Mesenchymal stem cell (in vitro differentiated cells and primary cell): ENCODE results near the gene PRR27.

Experiments used
- DNase-seq: peaks from one replicate; pipeline ENCODE4 v3.0.0-alpha.2; 2013
- H2AFZ ChIP-seq: one replicate; pipeline ENCODE4 v1.6.1; 2013; ENCODE audit warnings: low read depth, mild to moderate bottlenecking, control low read depth, inconsistent platforms, low read length, moderate library complexity
- H2AK5ac ChIP-seq: 2 replicates; pipeline ENCODE4 v1.6.1; 2013; ENCODE audit warnings: low read length, moderate library complexity, mild to moderate bottlenecking, inconsistent platforms; ENCODE audit not compliant: severe bottlenecking
- H2BK120ac ChIP-seq: one replicate; pipeline ENCODE4 v1.6.1; 2013; ENCODE audit warnings: low read depth, mild to moderate bottlenecking, inconsistent platforms, low read length, moderate library complexity
- H2BK12ac ChIP-seq, 2 experiments: one replicate each; pipeline ENCODE4 v1.6.1; 2013; ENCODE audit warnings: inconsistent platforms in 2 of 2, low read length in 2 of 2, mild to moderate bottlenecking in 2 of 2, moderate library complexity in 2 of 2, control low read depth in 1 of 2
- H2BK15ac ChIP-seq: one replicate; pipeline ENCODE4 v1.6.1; 2013; ENCODE audit warnings: mild to moderate bottlenecking, low read depth, inconsistent platforms; ENCODE audit not compliant: poor library complexity, severe bottlenecking
- H2BK5ac ChIP-seq: 2 replicates; pipeline ENCODE4 v1.6.1; 2013; ENCODE audit warnings: low read depth, mild to moderate bottlenecking, low read length, control low read depth, inconsistent platforms; ENCODE audit not compliant: poor library complexity, severe bottlenecking
- H3K14ac ChIP-seq, 2 experiments: one replicate each; pipeline ENCODE4 v1.6.1; 2013; ENCODE audit warnings: inconsistent platforms in 2 of 2, low read length in 2 of 2, control low read depth in 1 of 2, mild to moderate bottlenecking in 1 of 2, moderate library complexity in 1 of 2
- H3K18ac ChIP-seq, 2 experiments: one replicate each; pipeline ENCODE4 v1.6.1; 2013; ENCODE audit warnings: inconsistent platforms in 2 of 2, low read length in 2 of 2, control low read depth in 1 of 2, low read depth in 1 of 2, mild to moderate bottlenecking in 1 of 2
- H3K23ac ChIP-seq, 2 experiments: one replicate each; pipeline ENCODE4 v1.6.1; 2013; ENCODE audit warnings: inconsistent platforms in 2 of 2, low read length in 2 of 2, mild to moderate bottlenecking in 2 of 2, moderate library complexity in 2 of 2, control low read depth in 1 of 2
- H3K27ac ChIP-seq: 2 replicates; pipeline ENCODE4 v1.5.1; 2013; ENCODE audit warnings: mild to moderate bottlenecking, moderate library complexity, low read length, control low read depth, inconsistent platforms; ENCODE audit not compliant: poor library complexity, severe bottlenecking
- H3K27me3 ChIP-seq, 2 experiments: 2 replicates each; pipeline versions ENCODE4 v1.6.1 to v1.7.0; 2013; ENCODE audit warnings: low read length in 2 of 2, mild to moderate bottlenecking in 2 of 2, moderate library complexity in 2 of 2, control low read depth in 1 of 2, inconsistent platforms in 1 of 2; ENCODE audit not compliant: control insufficient read depth in 1 of 2, insufficient read depth in 1 of 2
- H3K36me3 ChIP-seq, 2 experiments: 2 replicates each; pipeline versions ENCODE4 v1.6.1 to v1.7.0; 2013; ENCODE audit warnings: low read length in 2 of 2, control low read depth in 1 of 2, inconsistent platforms in 1 of 2, low read depth in 1 of 2, mild to moderate bottlenecking in 1 of 2; ENCODE audit not compliant: insufficient read depth in 2 of 2, control insufficient read depth in 1 of 2
- H3K4ac ChIP-seq, 2 experiments: one replicate each; pipeline ENCODE4 v1.6.1; 2013; ENCODE audit warnings: inconsistent platforms in 2 of 2, low read length in 2 of 2, mild to moderate bottlenecking in 2 of 2, moderate library complexity in 2 of 2, control low read depth in 1 of 2, low read depth in 1 of 2
- H3K4me1 ChIP-seq: 2 replicates; pipeline ENCODE4 v1.6.1; 2013; ENCODE audit warnings: low read depth, low read length, control low read depth; ENCODE audit not compliant: control insufficient read depth, insufficient read depth
- H3K4me2 ChIP-seq: 2 replicates; pipeline ENCODE4 v1.6.1; 2013; ENCODE audit warnings: low read length, mild to moderate bottlenecking, inconsistent platforms; ENCODE audit not compliant: poor library complexity, severe bottlenecking
- H3K4me3 ChIP-seq, 2 experiments: 2 replicates each; pipeline versions ENCODE4 v1.5.1 to v1.7.0; 2013; ENCODE audit warnings: low read length in 2 of 2, mild to moderate bottlenecking in 2 of 2, control low read depth in 1 of 2, low read depth in 1 of 2; ENCODE audit not compliant: insufficient read depth in 1 of 2
- H3K79me1 ChIP-seq: replicated peaks from 2 replicates; pipeline ENCODE4 v1.6.1; 2013; ENCODE audit warnings: mild to moderate bottlenecking, control low read depth, low read length, inconsistent platforms; ENCODE audit not compliant: poor library complexity, severe bottlenecking
- H3K9ac ChIP-seq: 2 replicates; pipeline ENCODE4 v1.7.0; 2013; ENCODE audit warnings: mild to moderate bottlenecking, low read length, moderate library complexity
- H3K9me3 ChIP-seq: 2 replicates; pipeline ENCODE4 v1.7.0; 2013; ENCODE audit warnings: mild to moderate bottlenecking, low read length; ENCODE audit not compliant: control insufficient read depth
- H4K8ac ChIP-seq: one replicate; pipeline ENCODE4 v1.6.1; 2013; ENCODE audit warnings: inconsistent platforms, mild to moderate bottlenecking, low read length, moderate library complexity
- H4K91ac ChIP-seq: one replicate; pipeline ENCODE4 v1.6.1; 2013; ENCODE audit warnings: mild to moderate bottlenecking, low read length, inconsistent platforms
- WGBS: methylation state at CpG from one replicate; pipeline ENCODE4 v1.1.7; 2013; ENCODE audit warnings: mixed read lengths; 5-methylcytosine and 5-hydroxymethylcytosine counted together

PRR27 gene

GRCh38 chr4:70152088-70152487, 1.9 kb upstream of the PRR27 start:
- WGBS = 80% methylated on average over 1 of the region's 2 CpGs
- DNase-seq = no peak
- Histone ChIP-seq H4K8ac (no peak overlapping the region), H3K36me3 (no peaks in the 10 kb centered on the region), H3K27me3 (no peaks in the 10 kb centered on the region), H2BK15ac (no peak overlapping the region), H3K4me2 (no peak overlapping the region), H3K27ac (no peak overlapping the region), H2BK5ac (no peak overlapping the region), H3K14ac (no peak overlapping the region), H3K4me1 (no peaks in the 10 kb centered on the region), H3K4ac (no peak overlapping the region), H3K9ac (no peak overlapping the region), H2BK120ac (no peak overlapping the region), H3K4me3 (no peak overlapping the region), H2AK5ac (no peak overlapping the region), H3K18ac (no peak overlapping the region), H3K9me3 (no peaks in the 10 kb centered on the region), H3K79me1 (no peaks in the 10 kb centered on the region), H2BK12ac (no peak overlapping the region), H3K23ac (no peak overlapping the region), H4K91ac (no peak overlapping the region), H2AFZ (no peak overlapping the region)

GRCh38 chr4:70158576-70158975, 4.5 kb downstream of the PRR27 start:
- Histone ChIP-seq H3K4me3 (no peak overlapping the region), H2BK12ac (no peak overlapping the region), H3K9me3 (no peaks in the 10 kb centered on the region), H4K91ac (no peak overlapping the region), H3K14ac (no peak overlapping the region), H4K8ac (no peak overlapping the region), H2BK15ac (no peak overlapping the region), H3K27ac (no peak overlapping the region), H3K4ac (no peak overlapping the region), H2BK120ac (no peak overlapping the region), H3K4me2 (no peak overlapping the region), H3K9ac (no peak overlapping the region), H2AK5ac (no peak overlapping the region), H3K18ac (no peak overlapping the region), H3K79me1 (no peaks in the 10 kb centered on the region), H3K23ac (no peak overlapping the region), H3K27me3 (no peaks in the 10 kb centered on the region), H2BK5ac (no peak overlapping the region), H3K36me3 (no peaks in the 10 kb centered on the region), H3K4me1 (no peaks in the 10 kb centered on the region), H2AFZ (no peak overlapping the region)
- DNase-seq = no peak
- WGBS = 70% methylated on average over 2 of the region's 2 CpGs

- no peaks in the 10 kb centered on the region for H3K4me1 ChIP-seq
- no peak overlapping the region for H3K14ac ChIP-seq
- no peak overlapping the region for H2AK5ac ChIP-seq
- no peak overlapping the region for H2AFZ ChIP-seq
- H3K4me3 ChIP-seq = no peak overlapping the region
- WGBS = 78% methylated on average over 4 of the region's 5 CpGs
- no peaks in the 10 kb centered on the region for H3K9me3 ChIP-seq
- H3K4ac ChIP-seq = no peak overlapping the region
- no peak overlapping the region for H3K18ac ChIP-seq
- DNase-seq = no peak
- no peak overlapping the region for H3K23ac ChIP-seq
- no peak overlapping the region for H2BK15ac ChIP-seq
- H4K8ac ChIP-seq = no peak overlapping the region
- no peak overlapping the region for H3K4me2 ChIP-seq
- no peaks in the 10 kb centered on the region for H3K36me3 ChIP-seq
- H2BK120ac ChIP-seq = no peak overlapping the region
- no peak overlapping the region for H2BK12ac ChIP-seq
- no peak overlapping the region for H2BK5ac ChIP-seq
- H3K79me1 ChIP-seq = no peaks in the 10 kb centered on the region
- H4K91ac ChIP-seq = no peak overlapping the region
- no peaks in the 10 kb centered on the region for H3K27me3 ChIP-seq
- H3K27ac ChIP-seq = no peak overlapping the region
- no peak overlapping the region for H3K9ac ChIP-seq
These were observed 23.1 kb downstream of the PRR27 start for GRCh38 chr4:70177090-70177489.

- Histone ChIP-seq H2AFZ (no peak overlapping the region), H2BK120ac (no peak overlapping the region), H3K9ac (no peak overlapping the region), H2AK5ac (no peak overlapping the region), H3K27me3 (no peaks in the 10 kb centered on the region), H3K9me3 (no peaks in the 10 kb centered on the region), H3K4me2 (no peak overlapping the region), H4K91ac (no peak overlapping the region), H3K4me1 (no peaks in the 10 kb centered on the region), H3K23ac (no peak overlapping the region), H2BK15ac (no peak overlapping the region), H3K79me1 (no peaks in the 10 kb centered on the region), H4K8ac (no peak overlapping the region), H3K27ac (no peak overlapping the region), H3K14ac (no peak overlapping the region), H3K4me3 (no peak overlapping the region), H2BK12ac (no peak overlapping the region), H3K36me3 (no peaks in the 10 kb centered on the region), H3K4ac (no peak overlapping the region), H2BK5ac (no peak overlapping the region), H3K18ac (no peak overlapping the region)
- DNase-seq = no peak
- 31% methylated on average over 4 of the region's 5 CpGs for WGBS
These were observed 24.1 kb downstream of the PRR27 start for GRCh38 chr4:70178075-70178660.
